Common myeloid progenitor, CD34-positive (primary cell): Measurements from ENCODE around the gene RNF227.

Source experiments
- CTCF ChIA-PET: fragments of 350-600 bp; sonication (Branson Sonifier 250); formaldehyde crosslinking; loops from one replicate; lab custom pipeline; 2021; ENCODE audit warnings: antibody characterized with exemption; lab: Charles Lee
- POLR2A ChIA-PET: fragments of 350-600 bp; sonication (Branson Sonifier 250); formaldehyde crosslinking; loops from one replicate; lab custom pipeline; 2021; ENCODE audit warnings: antibody characterized with exemption; lab: Charles Lee
- DNase-seq, 3 donors: peaks; one replicate each; pipeline versions ENCODE4 v3.0.0 to v3.0.0-alpha.2; 2013
- H3K27ac ChIP-seq, 2 experiments: 1 replicate in 1 of 2; 2 replicates in 1 of 2; pipeline ENCODE4 v1.7.0; 2013; ENCODE audit warnings: inconsistent platforms in 2 of 2, low read length in 2 of 2, mild to moderate bottlenecking in 2 of 2, low read depth in 1 of 2, moderate library complexity in 1 of 2; ENCODE audit not compliant: severe bottlenecking in 2 of 2, insufficient read depth in 1 of 2, poor library complexity in 1 of 2
- H3K27me3 ChIP-seq, 5 experiments: replicated peaks in 2 of 5; 1 replicate in 3 of 5; 2 replicates in 2 of 5; pipeline versions ENCODE4 v1.6.1 to v1.7.0; 2013; ENCODE audit warnings: low read length in 4 of 5, mild to moderate bottlenecking in 2 of 5, moderate library complexity in 2 of 5, inconsistent platforms in 1 of 5; ENCODE audit not compliant: insufficient read depth in 5 of 5, control insufficient read depth in 4 of 5
- H3K36me3 ChIP-seq, 4 experiments: 1 replicate in 2 of 4; 2 replicates in 2 of 4; pipeline versions ENCODE4 v1.6.1 to v1.7.0; 2013; ENCODE audit warnings: low read length in 3 of 4, control low read depth in 1 of 4, mild to moderate bottlenecking in 1 of 4; ENCODE audit not compliant: control insufficient read depth in 4 of 4, insufficient read depth in 4 of 4
- H3K4me1 ChIP-seq, 4 experiments: 1 replicate in 3 of 4; 2 replicates in 1 of 4; pipeline versions ENCODE4 v1.6.1 to v1.7.1; 2013; ENCODE audit warnings: low read length in 3 of 4, mild to moderate bottlenecking in 3 of 4, control low read depth in 1 of 4, inconsistent platforms in 1 of 4, moderate library complexity in 1 of 4; ENCODE audit not compliant: control insufficient read depth in 4 of 4, insufficient read depth in 4 of 4; ENCODE audit errors: control extremely low read depth in 1 of 4
- H3K4me3 ChIP-seq, 7 experiments: 1 replicate in 4 of 7; 2 replicates in 3 of 7; pipeline versions ENCODE4 v1.5.1 to v1.7.0; 2013; ENCODE audit warnings: mild to moderate bottlenecking in 7 of 7, low read length in 6 of 7, moderate library complexity in 6 of 7, inconsistent platforms in 2 of 7, low read depth in 2 of 7, control low read depth in 1 of 7; ENCODE audit not compliant: insufficient read depth in 4 of 7, control insufficient read depth in 1 of 7; ENCODE audit errors: extremely low read depth in 1 of 7
- H3K9me3 ChIP-seq, 5 experiments: 1 replicate in 4 of 5; 2 replicates in 1 of 5; pipeline versions ENCODE4 v1.6.1 to v1.7.1; 2013; ENCODE audit warnings: low read length in 4 of 5, mild to moderate bottlenecking in 2 of 5, inconsistent platforms in 1 of 5, low read depth in 1 of 5, moderate library complexity in 1 of 5; ENCODE audit not compliant: control insufficient read depth in 4 of 5, insufficient read depth in 2 of 5; ENCODE audit errors: control extremely low read depth in 1 of 5
- WGBS: methylation state at CpG from one replicate; pipeline ENCODE4 v1.1.5; 2013; ENCODE audit not compliant: insufficient coverage; 5-methylcytosine and 5-hydroxymethylcytosine counted together

The RNF227 gene

GRCh38 chr17:7894226-7894625 lies 21.9 kb downstream of the RNF227 start:
- H3K27me3 ChIP-seq: no peaks in the 10 kb centered on the region
- DNase-seq: no peak
- peak overlapping the region in 1 of 2 experiments; percentile 34 for H3K27ac ChIP-seq
- POLR2A ChIA-PET: no interaction called here
- H3K4me1 ChIP-seq: peaks cover 2 to 8% (median 7%) of the 10 kb centered on the region in 4 experiments
- peaks cover 9 to 81% (median 67%) of the 10 kb centered on the region in 4 experiments for H3K36me3 ChIP-seq
- H3K9me3 ChIP-seq: no peaks in the 10 kb centered on the region
- H3K4me3 ChIP-seq: no peak overlapping the region
- 88% methylated on average over 4 of the region's 9 CpGs for WGBS
- CTCF ChIA-PET: interaction anchor here (15.0 kb wide), 1 partner anchor 29 kb away, joined by 316 read pairs; no protein-coding TSS in a partner anchor

- DNase-seq: no peak
- WGBS: 95% methylated on average over 7 of the region's 15 CpGs
- peaks cover 9 to 72% (median 58%) of the 10 kb centered on the region in 4 experiments for H3K36me3 ChIP-seq
Measured at GRCh38 chr17:7893187-7893880, 22.8 kb downstream of the RNF227 start.

GRCh38 chr17:7889166-7889955 lies 26.7 kb downstream of the RNF227 start:
- peak overlapping the region in 1 of 2 experiments; percentile 83 for H3K27ac ChIP-seq
- H3K9me3 ChIP-seq: no peaks in the 10 kb centered on the region
- H3K27me3 ChIP-seq: no peaks in the 10 kb centered on the region
- peak overlapping the region in 5 of 7 experiments; percentile 13 to 96 (median 82) for H3K4me3 ChIP-seq
- WGBS: 61% methylated on average over 10 of the region's 11 CpGs
- peaks cover 7 to 46% (median 43%) of the 10 kb centered on the region in 4 experiments for H3K4me1 ChIP-seq
- DNase-seq: peak; percentile 85 to 89 (median 89)
- ChIA-PET CTCF (interaction anchor here (1.1 to 5.4 kb wide), 8 partner anchors 11 to 52 kb away, joined by 3 to 60 read pairs (median 5); partner anchors contain the start of genes CYB5D1 and NAA38), POLR2A (interaction anchor here (0.6 to 1.0 kb wide), 2 partner anchors 32 to 95 kb away, joined by 3 read pairs; partner anchors contain the start of gene NAA38)
- H3K36me3 ChIP-seq: peaks cover 4 to 42% (median 29%) of the 10 kb centered on the region in 4 experiments

More at GRCh38 chr17:7893187-7893880, 22.8 kb downstream of the RNF227 start:
- Histone ChIP-seq H3K4me3 (no peak overlapping the region), H3K27me3 (no peaks in the 10 kb centered on the region), H3K27ac (no peak overlapping the region), H3K9me3 (no peaks in the 10 kb centered on the region), H3K4me1 (peaks cover 7 to 17% (median 16%) of the 10 kb centered on the region in 4 experiments)
- ChIA-PET CTCF (interaction anchor here (1.5 to 5.4 kb wide), 2 partner anchors 24 to 31 kb away, joined by 7 to 60 read pairs; no protein-coding TSS in a partner anchor), POLR2A (no interaction called here)

- H3K27ac ChIP-seq: peak within 1 kb of the TSS; percentile 12 to 83
- no peaks in the 10 kb centered on the region for H3K9me3 ChIP-seq
- 59% methylated on average over 15 of the region's 18 CpGs for WGBS
- H3K27me3 ChIP-seq: no peaks in the 10 kb centered on the region
- H3K36me3 ChIP-seq: peaks cover 4 to 32% (median 20%) of the 10 kb centered on the region in 4 experiments
- H3K4me1 ChIP-seq: peaks cover 7 to 54% (median 48%) of the 10 kb centered on the region in 4 experiments
- peak within 1 kb of the TSS; percentile 51 to 96 (median 82) for H3K4me3 ChIP-seq
- ChIA-PET CTCF (interaction anchor here (1.1 to 5.4 kb wide), 8 partner anchors 12 to 51 kb away, joined by 3 to 60 read pairs (median 5); partner anchors contain the start of genes CYB5D1 and NAA38), POLR2A (interaction anchor here (1.0 kb wide), 1 partner anchor 31 kb away, joined by 3 read pairs; the partner anchor contains the start of gene NAA38)
- DNase-seq: peak in 2 of 3 donors; percentile 43 to 52
Measured at GRCh38 chr17:7888184-7888920, 27.7 kb downstream of the RNF227 start, which contains the start of gene CHD3. CHD3 (plus strand) TSS chr17:7888789; CDS start chr17:7889001, 212 bp downstream.

- H3K36me3 ChIP-seq: peaks cover 4 to 26% (median 17%) of the 10 kb centered on the region in 4 experiments
- peaks cover 7 to 60% (median 51%) of the 10 kb centered on the region in 4 experiments for H3K4me1 ChIP-seq
- WGBS: 0% methylated on average over 24 of the region's 35 CpGs
- POLR2A ChIA-PET: no interaction called here
- H3K27me3 ChIP-seq: no peaks in the 10 kb centered on the region
- peak; percentile 91 to 96 (median 95) for DNase-seq
- H3K9me3 ChIP-seq: no peaks in the 10 kb centered on the region
- peak overlapping the region; percentile 47 to 83 for H3K27ac ChIP-seq
- CTCF ChIA-PET: interaction anchor here (5.4 kb wide), 1 partner anchor 25 kb away, joined by 60 read pairs; no protein-coding TSS in a partner anchor
- H3K4me3 ChIP-seq: peak overlapping the region; percentile 51 to 96 (median 82)
Measured at GRCh38 chr17:7887482-7888183, 28.5 kb downstream of the RNF227 start.
